MM.1S (cell line): ENCODE data around the gene HSPG2.

ENCODE experiments used
- CTCF ChIP-seq: fragments of 300-600 bp; sonication (generic); IDR thresholded peaks from 2 replicates; pipeline ENCODE4 v1.5.1; 2016; ENCODE audit warnings: antibody characterized with exemption, low read length, mixed read lengths
- EZH2 ChIP-seq: fragments of 300-600 bp; sonication (generic); optimal IDR thresholded peaks from 2 replicates; pipeline ENCODE3; 2017; ENCODE audit warnings: low read depth, mild to moderate bottlenecking, antibody characterized with exemption, low read length, mixed read lengths

- TF ChIP-seq CTCF = no peak
- no peak for TF ChIP-seq EZH2
Observed at GRCh38 chr1:21878009-21878773, 58.9 kb downstream of the HSPG2 start.
